ES-I3 (cell line): Measurements from ENCODE around the gene SOAT2.
"Not testable (repeated sequence)": the region's sequence is repeated elsewhere in the genome, so short reads cannot be mapped to it uniquely, and the experiment has no call there.

Source experiments
- H3K36me3 ChIP-seq: 2 replicates; pipeline ENCODE4 v1.6.1; 2013; ENCODE audit warnings: mild to moderate bottlenecking, low read length, control low read depth, moderate library complexity; ENCODE audit not compliant: insufficient read depth
- H3K4me1 ChIP-seq: 2 replicates; pipeline ENCODE4 v1.6.1; 2013; ENCODE audit warnings: mild to moderate bottlenecking, control low read depth, low read length; ENCODE audit not compliant: insufficient read depth
- H3K9ac ChIP-seq: 2 replicates; pipeline ENCODE4 v1.6.1; 2013; ENCODE audit warnings: low read depth, mild to moderate bottlenecking, low read length, moderate library complexity
- H3K9me3 ChIP-seq: 2 replicates; pipeline ENCODE4 v1.6.1; 2013; ENCODE audit warnings: mild to moderate bottlenecking, low read length, moderate library complexity; ENCODE audit not compliant: control insufficient read depth, insufficient read depth

SOAT2 gene

GRCh38 chr12:53101931-53102781 lies 1.1 kb upstream of the SOAT2 start:
- Histone ChIP-seq H3K9me3 (no peaks in the 10 kb centered on the region), H3K9ac (no peak overlapping the region), H3K36me3 (no peaks in the 10 kb centered on the region), H3K4me1 (peaks cover 10% of the 10 kb centered on the region)

- no peaks in the 10 kb centered on the region for H3K36me3 ChIP-seq
- H3K9ac ChIP-seq: no peak overlapping the region
- H3K4me1 ChIP-seq: peaks cover 4% of the 10 kb centered on the region
- H3K9me3 ChIP-seq: no peaks in the 10 kb centered on the region
Observed at GRCh38 chr12:53103860-53104305, 597 bp downstream of the SOAT2 start.

- Histone ChIP-seq H3K9ac (no peak overlapping the region), H3K9me3 (0 out of 2 replicates have a peak, but pooled peaks cover 3% of the 10 kb centered on the region), H3K36me3 (no peaks in the 10 kb centered on the region), H3K4me1 (no peaks in the 10 kb centered on the region; the same call in 1 of the 2 replicates)
Observed at GRCh38 chr12:53105256-53105655, 2.0 kb downstream of the SOAT2 start.

GRCh38 chr12:53105712-53106439 lies 2.6 kb downstream of the SOAT2 start:
- Histone ChIP-seq H3K9ac (no peak overlapping the region), H3K36me3 (no peaks in the 10 kb centered on the region), H3K4me1 (no peaks in the 10 kb centered on the region; the same call in 1 of the 2 replicates), H3K9me3 (peaks cover 5% of the 10 kb centered on the region; the same call in 1 of the 2 replicates)

GRCh38 chr12:53107122-53107521 lies 3.8 kb downstream of the SOAT2 start:
- Histone ChIP-seq H3K9ac (no peak overlapping the region), H3K4me1 (no peaks in the 10 kb centered on the region; the same call in 1 of the 2 replicates), H3K9me3 (peaks cover 5% of the 10 kb centered on the region; the same call in 1 of the 2 replicates), H3K36me3 (no peaks in the 10 kb centered on the region)

- not testable (repeated sequence) for H3K36me3 ChIP-seq, H3K4me1 ChIP-seq, H3K9ac ChIP-seq, H3K9me3 ChIP-seq
Observed at GRCh38 chr12:53112431-53112830, 9.1 kb downstream of the SOAT2 start.

GRCh38 chr12:53113136-53113705 lies 9.9 kb downstream of the SOAT2 start:
- no peaks in the 10 kb centered on the region for H3K4me1 ChIP-seq

GRCh38 chr12:53113951-53114350 lies 10.7 kb downstream of the SOAT2 start:
- no peaks in the 10 kb centered on the region for H3K36me3 ChIP-seq
- H3K9me3 ChIP-seq: peaks cover 5% of the 10 kb centered on the region; the same call in 1 of the 2 replicates
- no peak overlapping the region for H3K9ac ChIP-seq
- H3K4me1 ChIP-seq: no peaks in the 10 kb centered on the region

More at GRCh38 chr12:53113136-53113705, 9.9 kb downstream of the SOAT2 start:
- no peaks in the 10 kb centered on the region for H3K36me3 ChIP-seq
- H3K9ac ChIP-seq: no peak overlapping the region
- H3K9me3 ChIP-seq: peaks cover 5% of the 10 kb centered on the region; the same call in 1 of the 2 replicates

- Histone ChIP-seq H3K9ac (no peak overlapping the region), H3K36me3 (no peaks in the 10 kb centered on the region), H3K4me1 (no peaks in the 10 kb centered on the region), H3K9me3 (peaks cover 2% of the 10 kb centered on the region; the same call in 1 of the 2 replicates)
Observed at GRCh38 chr12:53115112-53115890, 12.0 kb downstream of the SOAT2 start.

- no peaks in the 10 kb centered on the region for H3K4me1 ChIP-seq
- H3K36me3 ChIP-seq: no peaks in the 10 kb centered on the region
- H3K9me3 ChIP-seq: no peaks in the 10 kb centered on the region
- H3K9ac ChIP-seq: no peak overlapping the region
Observed at GRCh38 chr12:53115891-53116648, 12.8 kb downstream of the SOAT2 start.

GRCh38 chr12:53118751-53119300 lies 15.5 kb downstream of the SOAT2 start:
- Histone ChIP-seq H3K9ac (no peak overlapping the region), H3K4me1 (no peaks in the 10 kb centered on the region), H3K36me3 (no peaks in the 10 kb centered on the region), H3K9me3 (no peaks in the 10 kb centered on the region)

GRCh38 chr12:53120685-53121525 lies 17.6 kb downstream of the SOAT2 start:
- H3K4me1 ChIP-seq: no peaks in the 10 kb centered on the region
- H3K36me3 ChIP-seq: no peaks in the 10 kb centered on the region
- H3K9ac ChIP-seq: no peak overlapping the region
- H3K9me3 ChIP-seq: no peaks in the 10 kb centered on the region
